Epidermal melanocyte (primary cell): ENCODE measurements around the gene MYOD1.

Experiments used
- DNase-seq: peaks from one replicate; pipeline ENCODE4 v3.0.0; 2011; ENCODE audit warnings: low spot score; ENCODE audit not compliant: insufficient read length

Gene MYOD1

DNA sequence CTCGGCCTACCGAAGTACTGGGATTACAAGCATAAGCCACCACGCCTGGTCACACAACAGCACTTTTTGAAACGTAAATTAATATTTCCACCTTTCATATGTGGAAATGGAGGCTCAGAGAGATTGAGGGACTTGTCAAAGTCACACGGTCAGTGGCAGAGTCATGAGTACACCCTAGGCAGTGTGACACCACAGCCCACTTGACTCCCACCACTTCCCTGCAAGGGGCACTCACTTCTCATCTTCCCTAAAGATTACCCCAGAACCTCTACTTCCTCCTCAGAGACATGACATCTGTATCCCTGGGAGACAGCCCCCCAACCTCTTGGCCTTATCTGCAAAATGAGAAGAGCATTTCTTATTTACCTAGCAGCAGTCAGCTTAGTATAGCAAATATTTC lies 16.5 kb upstream of the MYOD1 start:
- DNase-seq, result no peak

DNA sequence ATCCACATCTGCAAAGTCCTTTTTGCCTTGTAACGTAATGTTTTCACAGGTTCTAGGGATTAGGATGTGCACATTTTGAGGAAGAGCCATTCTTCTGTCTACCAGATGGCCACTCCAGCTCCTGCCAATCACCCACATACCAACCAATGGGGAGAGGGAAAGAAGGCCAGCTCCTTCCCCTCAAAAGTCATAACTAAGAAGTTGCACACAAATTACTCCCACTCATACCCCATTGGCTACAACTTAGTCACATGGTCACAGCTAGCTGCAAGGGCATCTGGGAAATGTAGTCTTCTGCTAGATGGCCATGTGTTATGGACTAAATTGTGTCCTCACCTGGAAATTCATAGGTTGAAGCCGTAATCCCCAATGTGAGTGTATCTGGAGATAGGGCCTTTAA lies 15.4 kb upstream of the MYOD1 start:
- no peak for DNase-seq

DNA sequence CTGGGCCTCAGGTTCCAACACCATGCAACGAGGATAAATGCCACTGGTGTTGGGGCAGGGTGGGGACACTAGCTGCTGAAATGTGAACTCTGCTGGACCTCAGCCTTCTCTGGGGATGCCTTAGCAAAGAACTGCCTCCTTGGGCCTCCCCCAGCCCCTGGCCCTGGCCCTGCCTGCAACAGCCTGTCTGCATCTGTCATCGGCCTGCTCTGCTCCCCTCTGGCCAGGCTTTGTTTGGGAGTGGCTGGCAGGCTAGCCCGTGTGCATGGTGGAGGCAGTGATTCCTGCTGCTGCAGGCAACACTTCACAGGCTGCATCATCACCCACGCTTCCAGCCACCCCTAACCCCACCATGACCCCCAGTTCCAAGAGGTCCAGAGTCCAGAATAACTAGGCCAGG lies 11.5 kb upstream of the MYOD1 start:
- no peak for DNase-seq

DNA sequence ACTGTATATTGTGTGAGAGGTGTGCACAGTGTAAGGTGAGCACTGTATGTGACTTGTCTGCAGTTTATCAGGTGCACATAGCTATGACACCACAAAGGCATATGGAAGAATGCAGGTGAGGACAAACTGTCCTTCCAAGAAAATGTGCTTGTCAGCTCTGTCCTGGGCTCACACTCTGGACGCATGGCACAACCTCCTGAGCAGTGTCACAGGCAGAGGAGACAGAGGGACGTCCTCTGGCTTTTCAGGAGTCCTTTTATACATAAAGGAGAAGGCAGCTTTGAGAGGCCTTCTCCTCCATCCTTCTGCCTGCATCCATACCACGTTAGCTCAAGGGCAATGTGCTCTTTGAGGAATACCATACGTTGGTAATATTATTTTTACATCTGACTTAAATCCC lies 7.5 kb upstream of the MYOD1 start:
- no peak for DNase-seq

DNA sequence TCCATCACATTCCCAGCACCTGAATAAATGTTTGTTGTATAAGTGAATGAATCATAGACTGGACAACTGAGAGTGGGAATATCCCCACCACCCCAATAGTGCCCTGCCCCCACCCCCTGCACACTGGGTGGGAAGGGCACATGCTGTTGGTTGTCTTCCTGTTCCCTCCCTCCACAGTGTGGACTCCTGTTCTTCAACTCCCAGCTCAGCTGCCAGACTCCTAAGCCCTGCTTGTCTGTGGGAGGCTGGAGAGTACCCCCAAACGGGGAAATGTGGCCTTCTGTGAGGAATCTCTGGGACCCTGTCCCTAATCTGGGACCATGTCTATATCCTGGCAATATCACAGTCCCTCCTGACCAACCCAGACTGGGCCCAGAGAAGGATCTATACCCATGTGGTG lies 5.5 kb upstream of the MYOD1 start:
- no peak for DNase-seq

DNA sequence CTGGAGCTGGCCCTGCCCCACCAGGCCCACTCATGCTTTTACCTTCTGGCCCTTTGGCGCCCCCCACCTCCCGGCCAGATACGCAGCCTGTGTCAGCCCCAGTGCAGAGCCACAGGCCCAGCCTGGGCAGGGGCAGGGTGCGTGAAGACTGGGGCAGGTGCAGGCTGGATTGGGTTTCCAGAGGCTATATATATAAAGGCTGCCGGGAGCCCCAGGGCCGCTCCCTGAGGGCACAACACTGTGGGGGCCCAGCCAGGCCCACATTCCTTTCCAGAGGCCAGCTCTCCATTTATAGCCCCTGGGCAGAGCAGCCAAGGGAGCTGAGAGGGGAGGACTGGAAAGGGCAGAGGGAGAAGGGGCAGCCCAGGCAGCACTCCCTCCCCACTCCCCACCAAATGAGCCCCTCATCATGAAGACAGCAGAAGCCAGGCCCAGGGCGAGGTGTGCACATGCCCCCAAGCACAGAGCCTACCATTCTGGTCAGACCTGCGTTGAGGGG lies 5.0 kb upstream of the MYOD1 start:
- no peak for DNase-seq

DNA sequence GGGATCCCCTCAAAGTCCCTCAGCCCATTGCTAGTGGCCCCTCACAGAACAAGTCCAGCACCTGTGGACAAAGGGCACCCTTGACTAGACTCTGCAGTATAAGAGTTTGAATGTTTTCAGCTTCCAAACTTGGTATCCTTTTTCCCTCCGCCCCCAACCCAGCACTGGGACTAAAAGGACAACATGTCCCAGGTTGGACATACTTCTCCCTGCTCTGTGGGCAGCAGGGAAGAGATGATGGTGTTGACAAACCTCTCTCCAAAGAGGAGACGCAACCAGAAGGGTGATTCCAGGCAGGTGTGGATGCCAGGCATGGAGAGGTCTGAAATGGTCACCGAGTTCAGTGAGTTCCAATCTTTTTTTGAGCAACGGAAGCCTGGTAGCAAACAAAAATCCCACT lies 4.5 kb upstream of the MYOD1 start:
- DNase-seq, result no peak

DNA sequence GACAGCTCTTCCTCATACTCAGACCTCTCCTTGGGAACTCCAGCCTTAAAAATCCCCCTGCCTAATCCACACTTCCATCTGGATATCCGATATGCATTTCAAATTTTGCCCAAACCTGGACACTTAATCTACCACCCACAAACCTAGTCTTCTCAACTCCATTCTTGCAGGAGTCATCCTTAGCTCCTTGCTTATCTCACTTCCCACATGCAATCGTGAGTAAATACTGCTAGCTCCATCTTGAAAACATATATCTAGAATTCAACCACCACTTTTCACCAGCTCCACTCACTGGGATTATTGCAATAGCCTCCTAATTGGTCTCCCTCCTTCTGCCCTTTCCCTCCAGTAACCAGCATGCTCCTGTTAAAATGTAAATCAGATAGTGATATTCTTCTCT lies 2.6 kb upstream of the MYOD1 start:
- no peak for DNase-seq

DNA sequence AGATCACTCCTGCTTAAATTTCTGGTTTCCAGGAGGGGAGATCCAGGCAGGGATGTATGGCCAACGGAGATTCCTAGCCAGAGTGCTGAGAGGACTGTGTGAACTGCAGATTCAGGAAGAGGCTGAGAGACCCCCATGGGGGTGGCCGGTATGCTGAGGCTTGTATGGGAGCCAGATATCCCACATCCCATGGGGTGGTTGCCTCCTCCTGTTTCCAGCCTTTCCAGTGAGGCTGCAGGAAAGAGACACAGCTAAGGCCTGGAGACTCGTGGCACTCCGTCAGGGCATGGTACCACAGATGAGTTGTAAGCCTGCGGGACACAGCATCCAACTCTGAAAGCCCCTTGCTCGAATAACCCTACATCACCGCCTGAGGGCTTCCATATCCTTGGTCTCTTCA lies 1.4 kb upstream of the MYOD1 start:
- DNase-seq, result no peak

DNA sequence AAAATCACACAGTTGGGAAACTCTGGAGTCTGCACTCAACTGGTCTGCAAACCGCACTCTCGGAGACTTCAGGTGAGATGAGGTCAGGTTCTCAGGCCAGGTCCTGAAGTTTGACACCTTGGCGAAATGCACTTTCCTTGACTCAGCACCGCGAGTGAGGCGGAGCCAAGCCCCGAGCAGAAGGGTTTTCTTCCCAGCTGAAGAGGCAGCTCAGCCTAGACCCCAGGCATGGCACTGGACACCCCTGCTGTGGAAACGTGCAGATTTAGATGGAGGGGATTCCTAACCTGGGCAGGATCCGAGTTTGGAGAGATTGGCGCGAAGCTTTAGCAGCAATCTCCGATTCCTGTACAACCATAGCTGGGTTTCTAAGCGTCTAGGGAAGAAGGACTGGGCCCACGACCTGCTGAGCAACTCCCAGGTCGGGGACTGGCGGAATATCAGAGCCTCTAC lies 835 bp upstream of the MYOD1 start:
- no peak for DNase-seq

DNA sequence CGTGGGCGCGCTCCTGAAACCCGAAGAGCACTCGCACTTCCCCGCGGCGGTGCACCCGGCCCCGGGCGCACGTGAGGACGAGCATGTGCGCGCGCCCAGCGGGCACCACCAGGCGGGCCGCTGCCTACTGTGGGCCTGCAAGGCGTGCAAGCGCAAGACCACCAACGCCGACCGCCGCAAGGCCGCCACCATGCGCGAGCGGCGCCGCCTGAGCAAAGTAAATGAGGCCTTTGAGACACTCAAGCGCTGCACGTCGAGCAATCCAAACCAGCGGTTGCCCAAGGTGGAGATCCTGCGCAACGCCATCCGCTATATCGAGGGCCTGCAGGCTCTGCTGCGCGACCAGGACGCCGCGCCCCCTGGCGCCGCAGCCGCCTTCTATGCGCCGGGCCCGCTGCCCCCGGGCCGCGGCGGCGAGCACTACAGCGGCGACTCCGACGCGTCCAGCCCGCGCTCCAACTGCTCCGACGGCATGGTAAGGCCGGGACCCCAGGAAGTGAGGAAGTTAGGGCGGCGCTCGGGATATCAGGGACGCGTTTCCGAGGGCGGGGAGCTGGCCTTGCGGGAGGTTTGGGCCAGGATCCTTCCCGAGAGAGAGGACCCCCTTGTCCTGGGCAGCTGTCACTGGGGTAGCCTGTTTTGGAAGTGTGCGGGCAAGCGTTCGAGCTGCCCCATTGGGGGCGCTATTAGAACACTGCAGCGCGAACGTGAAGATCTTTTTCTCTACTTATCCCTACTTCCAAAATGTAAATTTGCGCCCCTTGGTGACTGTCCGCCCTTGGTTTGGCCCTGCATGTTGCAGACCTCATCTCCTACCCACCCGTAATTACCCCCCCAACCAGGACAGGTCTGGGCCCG lies 796 bp downstream of the MYOD1 start:
- DNase-seq, result no peak

DNA sequence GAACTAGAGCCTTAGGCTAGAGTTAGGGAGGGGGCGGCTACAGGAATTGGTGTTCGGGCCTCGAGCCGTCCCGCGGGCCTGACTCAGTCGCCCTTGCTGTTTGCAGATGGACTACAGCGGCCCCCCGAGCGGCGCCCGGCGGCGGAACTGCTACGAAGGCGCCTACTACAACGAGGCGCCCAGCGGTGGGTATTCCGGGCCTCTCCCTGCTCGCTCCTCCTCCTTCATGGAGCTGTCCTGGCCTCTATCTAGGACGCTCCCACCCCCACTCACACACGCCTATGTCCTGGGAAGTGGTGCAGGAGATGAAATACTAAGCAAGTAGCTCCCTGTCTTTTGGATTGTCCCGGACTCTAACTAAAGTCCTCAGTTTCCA lies 1.4 kb downstream of the MYOD1 start:
- no peak for DNase-seq

DNA sequence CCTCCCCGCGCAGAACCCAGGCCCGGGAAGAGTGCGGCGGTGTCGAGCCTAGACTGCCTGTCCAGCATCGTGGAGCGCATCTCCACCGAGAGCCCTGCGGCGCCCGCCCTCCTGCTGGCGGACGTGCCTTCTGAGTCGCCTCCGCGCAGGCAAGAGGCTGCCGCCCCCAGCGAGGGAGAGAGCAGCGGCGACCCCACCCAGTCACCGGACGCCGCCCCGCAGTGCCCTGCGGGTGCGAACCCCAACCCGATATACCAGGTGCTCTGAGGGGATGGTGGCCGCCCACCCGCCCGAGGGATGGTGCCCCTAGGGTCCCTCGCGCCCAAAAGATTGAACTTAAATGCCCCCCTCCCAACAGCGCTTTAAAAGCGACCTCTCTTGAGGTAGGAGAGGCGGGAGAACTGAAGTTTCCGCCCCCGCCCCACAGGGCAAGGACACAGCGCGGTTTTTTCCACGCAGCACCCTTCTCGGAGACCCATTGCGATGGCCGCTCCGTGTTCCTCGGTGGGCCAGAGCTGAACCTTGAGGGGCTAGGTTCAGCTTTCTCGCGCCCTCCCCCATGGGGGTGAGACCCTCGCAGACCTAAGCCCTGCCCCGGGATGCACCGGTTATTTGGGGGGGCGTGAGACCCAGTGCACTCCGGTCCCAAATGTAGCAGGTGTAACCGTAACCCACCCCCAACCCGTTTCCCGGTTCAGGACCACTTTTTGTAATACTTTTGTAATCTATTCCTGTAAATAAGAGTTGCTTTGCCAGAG lies 2.0 kb downstream of the MYOD1 start:
- no peak for DNase-seq

DNA sequence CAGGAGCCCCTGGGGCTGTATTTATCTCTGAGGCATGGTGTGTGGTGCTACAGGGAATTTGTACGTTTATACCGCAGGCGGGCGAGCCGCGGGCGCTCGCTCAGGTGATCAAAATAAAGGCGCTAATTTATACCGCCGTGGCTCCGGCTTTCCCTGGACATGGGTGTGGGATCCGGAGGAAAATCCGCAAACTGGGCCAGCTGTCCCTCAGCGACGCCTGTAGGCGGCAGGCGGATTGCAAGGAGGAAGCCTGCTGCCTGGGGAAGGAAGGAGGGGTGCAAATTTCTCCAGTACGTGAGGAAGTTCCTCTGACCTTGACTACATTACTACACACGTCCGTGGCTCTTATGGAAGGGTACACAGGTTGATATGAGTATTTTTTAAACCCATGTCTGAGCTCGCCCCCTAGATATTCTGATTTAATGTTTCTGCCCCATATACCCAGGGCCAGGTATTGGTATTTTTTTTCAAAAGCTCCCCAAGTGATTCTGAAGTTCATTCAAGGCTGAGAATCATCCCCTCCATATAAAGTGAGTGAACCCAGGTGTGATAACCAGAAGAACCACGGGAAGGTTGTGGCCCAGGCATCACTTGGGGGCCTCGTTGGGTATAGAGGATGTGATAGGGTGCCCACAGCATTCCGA lies 2.8 kb downstream of the MYOD1 start:
- DNase-seq, result no peak

DNA sequence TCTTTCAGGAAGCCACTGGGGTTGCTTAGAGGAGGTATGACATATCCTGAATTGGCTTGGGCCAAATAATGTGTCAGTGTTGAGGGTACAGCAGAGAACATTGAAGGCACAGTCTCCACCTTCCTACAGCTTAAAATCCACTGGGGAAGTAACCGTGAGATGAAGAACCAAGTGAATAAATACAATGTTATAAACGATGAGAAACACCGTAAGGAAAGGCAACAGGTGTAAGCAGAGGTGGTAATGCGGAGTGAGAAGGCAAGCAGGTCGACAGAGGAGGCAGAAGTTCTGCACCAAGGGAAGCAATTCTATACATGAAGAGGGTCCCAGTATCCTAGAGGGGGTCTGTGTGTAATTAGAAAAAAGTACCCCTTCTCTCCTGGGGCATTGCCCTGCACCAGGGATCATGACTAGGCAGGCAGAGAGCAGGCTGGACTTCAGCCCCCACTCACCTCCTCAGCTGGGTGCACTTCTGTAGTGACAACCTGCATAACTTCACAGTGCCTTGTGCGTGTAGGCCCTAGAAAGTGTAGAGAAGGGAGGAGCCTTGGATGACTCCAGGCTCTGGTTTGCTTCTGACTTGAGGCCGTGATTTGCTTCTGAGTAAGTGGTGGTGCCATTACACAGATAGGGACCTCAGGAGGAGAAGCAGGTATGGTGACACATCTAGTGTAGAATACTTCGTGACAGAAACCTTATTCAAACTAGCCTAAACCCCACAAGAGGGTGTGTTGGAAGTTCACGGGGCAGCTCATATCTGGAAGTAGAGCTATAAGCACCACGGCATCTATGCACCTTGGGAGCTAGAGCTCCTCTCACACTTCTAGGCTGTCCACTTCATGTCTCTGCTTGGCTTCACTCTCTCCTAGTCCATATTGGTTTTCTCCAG lies 4.9 kb downstream of the MYOD1 start:
- no peak for DNase-seq

DNA sequence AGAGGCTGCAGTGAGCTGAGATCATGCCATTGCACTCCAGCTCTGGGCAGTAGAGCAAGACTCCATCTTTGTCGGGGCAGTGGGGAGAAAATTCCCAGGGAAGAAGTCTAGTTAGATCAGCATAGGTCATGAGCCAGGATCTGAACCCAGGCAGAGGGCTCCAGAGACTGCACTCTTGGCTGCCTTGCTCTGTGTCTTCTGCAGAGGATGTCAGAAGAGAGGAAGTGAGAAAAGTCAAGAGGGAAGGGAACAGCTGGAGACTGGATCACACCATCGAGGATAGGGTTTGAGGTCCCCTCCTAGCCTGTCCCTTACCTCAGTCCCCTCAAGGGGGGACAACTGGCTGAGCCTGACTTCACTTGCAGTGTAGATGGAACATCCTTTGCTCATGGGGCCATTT lies 5.8 kb downstream of the MYOD1 start:
- no peak for DNase-seq

DNA sequence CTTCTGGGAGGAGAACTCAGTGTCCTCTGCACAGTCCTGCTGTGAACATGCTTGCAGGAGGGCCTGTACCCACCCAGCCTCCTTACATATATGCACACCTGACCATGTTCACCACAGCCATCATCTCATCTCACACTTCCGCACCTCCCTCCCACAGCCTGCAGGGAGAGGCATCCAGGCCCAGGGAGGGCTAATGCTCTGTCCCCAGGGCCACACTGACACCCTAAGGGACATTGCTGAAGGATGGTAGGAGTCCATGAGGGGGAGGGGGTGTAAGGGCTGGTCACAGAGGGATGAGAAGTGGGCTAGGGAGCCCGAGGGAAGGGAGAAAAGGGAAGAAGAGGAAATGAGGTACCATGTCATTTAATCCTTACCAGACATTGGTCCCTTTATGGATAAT lies 10.8 kb downstream of the MYOD1 start:
- no peak for DNase-seq

DNA sequence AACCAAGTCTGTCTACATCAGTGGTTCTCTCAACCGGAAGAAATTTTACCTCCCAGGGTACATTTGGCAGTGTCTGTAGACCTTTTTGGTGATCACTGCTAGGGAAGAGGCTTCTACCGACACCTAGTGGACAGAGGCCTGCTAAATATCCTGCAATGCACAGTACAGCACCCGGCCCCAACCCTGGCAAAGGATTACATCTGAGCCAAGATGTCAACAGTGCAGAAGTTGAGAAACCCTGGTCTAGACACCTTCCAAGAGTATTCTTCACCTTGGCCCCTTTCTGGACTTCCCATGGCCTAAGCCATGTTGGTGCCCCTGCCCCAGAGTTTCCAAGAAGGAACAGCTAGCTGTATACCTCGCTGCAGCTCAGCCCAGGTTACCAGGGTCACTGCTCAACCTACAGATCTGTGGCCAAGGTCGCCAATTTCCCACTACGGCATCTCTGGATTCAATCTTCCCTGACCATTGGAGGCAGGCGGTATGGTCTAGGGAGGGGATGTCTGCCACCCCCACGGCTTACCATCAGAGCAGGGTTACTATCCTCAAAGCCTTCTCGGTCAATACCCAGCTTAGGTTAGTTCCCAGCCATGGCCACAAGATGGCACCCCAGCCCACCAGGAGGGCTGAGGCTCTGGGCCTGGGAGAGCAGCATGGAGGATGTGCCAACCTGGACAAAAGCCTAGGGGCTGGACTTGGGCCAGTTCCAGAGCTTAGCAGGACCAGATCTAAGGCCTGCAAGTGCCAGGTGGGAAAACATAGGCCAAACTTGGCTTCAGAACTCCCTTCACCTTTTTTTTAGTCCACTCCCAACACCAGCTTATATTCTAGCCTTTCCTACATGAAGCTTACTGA lies 11.5 kb downstream of the MYOD1 start:
- peak; percentile 97 for DNase-seq

DNA sequence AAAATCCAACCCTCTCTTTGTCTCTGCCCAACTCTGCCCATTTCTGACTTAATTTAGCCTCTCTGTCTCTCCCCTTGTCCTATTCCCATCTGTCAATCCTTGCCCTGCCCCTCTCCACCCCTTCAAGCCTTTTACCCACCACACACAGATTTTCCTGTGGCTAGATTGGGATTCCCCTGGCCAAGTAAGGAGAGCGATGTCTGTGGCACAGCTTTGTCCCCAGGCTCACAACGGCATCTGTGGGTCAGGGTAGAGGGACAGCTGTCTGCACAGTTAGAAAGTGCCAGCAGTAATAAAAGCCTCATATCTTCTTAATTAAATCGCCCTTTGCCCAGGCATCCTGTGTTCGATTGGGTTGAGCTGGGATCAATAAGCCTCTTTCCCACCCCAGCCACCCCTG lies 13.9 kb downstream of the MYOD1 start:
- DNase-seq, result no peak

DNA sequence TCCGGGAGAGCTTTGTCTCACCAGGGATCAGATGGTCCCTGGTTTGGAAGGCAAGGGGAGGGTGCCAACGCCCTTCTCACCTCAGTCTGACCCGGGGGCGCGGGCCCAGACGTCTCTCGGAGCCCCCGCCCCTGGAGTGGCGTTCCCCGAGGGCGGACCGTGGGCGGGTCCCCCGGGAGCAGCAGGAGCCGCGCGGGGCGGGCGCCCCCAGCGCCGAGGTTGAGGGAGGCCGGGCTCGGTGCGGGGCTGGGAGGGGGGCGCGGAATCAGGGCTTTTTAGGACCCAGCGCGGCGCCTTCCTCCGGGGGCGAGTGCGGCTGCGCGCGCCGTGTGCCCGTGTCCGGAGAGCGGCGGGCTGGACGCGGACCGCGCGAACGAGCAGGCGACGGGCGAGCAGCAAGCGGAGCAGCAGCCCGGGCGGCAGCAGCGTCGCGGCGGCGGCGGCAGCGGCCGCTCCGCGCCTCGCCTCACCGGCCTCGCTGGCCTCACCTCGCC lies 15.1 kb downstream of the MYOD1 start, which contains the start of gene KCNC1:
Gene KCNC1, plus strand, starts transcription at position 364 of the 494 bp plus-strand sequence. CDS start 1,222 bp downstream, outside the sequence.
- no peak for DNase-seq
